ENCODE data around the gene PERM1.

- TF ChIP-seq CTCF (conservative IDR thresholded peaks at IDR 0.05): no peak
- no peak for TF ChIP-seq ZFX (IDR thresholded peaks at IDR 0.05)
These were observed 39.4 kb upstream of the PERM1 start for GRCh38 chr1:1021010-1021919.
